RWPE2 (cell line): ENCODE measurements around the gene PAPLN.

Experiments
- ATAC-seq: fragments of 200-7000 bp; cut with Tn5 transposase; 3 replicates; pipeline ENCODE4 v1.9.1; 2021; ENCODE audit warnings: low read depth
- DNase-seq: peaks from one replicate; pipeline ENCODE4 v3.0.0-alpha.2; 2020; ENCODE audit warnings: low spot score
- H3K27ac ChIP-seq: fragments of 450-650 bp; 2 replicates; pipeline ENCODE4 v1.5.1; 2017; ENCODE audit warnings: mild to moderate bottlenecking; ENCODE audit not compliant: poor library complexity, severe bottlenecking
- H3K27me3 ChIP-seq: fragments of 250-450 bp; sonication (Bioruptor Pico); 2 replicates; pipeline ENCODE4 v1.5.1; 2021; ENCODE audit warnings: mild to moderate bottlenecking, moderate library complexity; ENCODE audit not compliant: insufficient read depth, poor library complexity, severe bottlenecking
- H3K36me3 ChIP-seq: fragments of 250-450 bp; sonication (Bioruptor Pico); 2 replicates; pipeline ENCODE4 v1.5.1; 2020; ENCODE audit warnings: low read depth, mild to moderate bottlenecking, moderate library complexity
- H3K4me1 ChIP-seq: fragments of 250-450 bp; sonication (Bioruptor Pico); 2 replicates; pipeline ENCODE4 v1.5.1; 2021; ENCODE audit warnings: mild to moderate bottlenecking, moderate library complexity; ENCODE audit not compliant: insufficient read depth, poor library complexity, severe bottlenecking
- H3K4me3 ChIP-seq: fragments of 250-450 bp; sonication (Bioruptor Pico); 2 replicates; pipeline ENCODE4 v1.5.1; 2021; ENCODE audit warnings: mild to moderate bottlenecking, moderate library complexity; ENCODE audit not compliant: severe bottlenecking
- H3K9me3 ChIP-seq: fragments of 250-450 bp; sonication (Bioruptor Pico); 2 replicates; pipeline ENCODE4 v1.5.1; 2021; ENCODE audit warnings: mild to moderate bottlenecking, moderate library complexity; ENCODE audit not compliant: severe bottlenecking
- TF ChIP-seq, protein P1 (sequence below): fragments of 450-650 bp; IDR thresholded peaks from one replicate; pipeline ENCODE4 v1.5.1; 2017; ENCODE audit warnings: mild to moderate bottlenecking, moderate library complexity; ENCODE audit not compliant: poor library complexity, severe bottlenecking

PAPLN gene

DNA sequence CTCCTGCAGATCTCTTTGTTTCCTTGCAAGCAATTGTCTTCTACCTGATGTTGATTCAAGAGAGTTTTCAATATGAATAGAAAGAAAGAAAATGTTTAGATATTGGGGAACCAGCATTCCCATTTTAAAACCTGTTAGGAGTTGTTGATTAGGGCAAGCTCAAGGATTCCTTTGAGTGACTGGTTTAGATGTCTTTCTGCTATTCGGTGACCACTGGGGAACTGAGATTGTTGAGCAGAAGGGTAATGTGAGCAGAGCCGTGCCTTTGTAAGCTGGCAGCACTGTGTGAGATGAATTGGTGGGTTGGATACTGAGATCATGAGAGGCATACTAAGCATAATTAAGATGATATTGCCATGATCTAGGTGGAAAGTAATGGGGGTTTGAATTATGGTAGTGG, 39.1 kb upstream of the PAPLN start:
- DNase-seq (no peak), ATAC-seq (no peak)
- TF ChIP-seq, protein P1, sequence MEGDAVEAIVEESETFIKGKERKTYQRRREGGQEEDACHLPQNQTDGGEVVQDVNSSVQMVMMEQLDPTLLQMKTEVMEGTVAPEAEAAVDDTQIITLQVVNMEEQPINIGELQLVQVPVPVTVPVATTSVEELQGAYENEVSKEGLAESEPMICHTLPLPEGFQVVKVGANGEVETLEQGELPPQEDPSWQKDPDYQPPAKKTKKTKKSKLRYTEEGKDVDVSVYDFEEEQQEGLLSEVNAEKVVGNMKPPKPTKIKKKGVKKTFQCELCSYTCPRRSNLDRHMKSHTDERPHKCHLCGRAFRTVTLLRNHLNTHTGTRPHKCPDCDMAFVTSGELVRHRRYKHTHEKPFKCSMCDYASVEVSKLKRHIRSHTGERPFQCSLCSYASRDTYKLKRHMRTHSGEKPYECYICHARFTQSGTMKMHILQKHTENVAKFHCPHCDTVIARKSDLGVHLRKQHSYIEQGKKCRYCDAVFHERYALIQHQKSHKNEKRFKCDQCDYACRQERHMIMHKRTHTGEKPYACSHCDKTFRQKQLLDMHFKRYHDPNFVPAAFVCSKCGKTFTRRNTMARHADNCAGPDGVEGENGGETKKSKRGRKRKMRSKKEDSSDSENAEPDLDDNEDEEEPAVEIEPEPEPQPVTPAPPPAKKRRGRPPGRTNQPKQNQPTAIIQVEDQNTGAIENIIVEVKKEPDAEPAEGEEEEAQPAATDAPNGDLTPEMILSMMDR, result no peak
- Histone ChIP-seq H3K9me3 (no peaks in the 10 kb centered on the region), H3K36me3 (peaks cover 81% of the 10 kb centered on the region), H3K27ac (no peak overlapping the region), H3K4me1 (no peaks in the 10 kb centered on the region), H3K27me3 (no peaks in the 10 kb centered on the region), H3K4me3 (no peak overlapping the region)

- H3K4me1 ChIP-seq, result no peaks in the 10 kb centered on the region
- no peak for DNase-seq
- TF ChIP-seq, protein P1, result no peak
- H3K27me3 ChIP-seq, result no peaks in the 10 kb centered on the region
- no peaks in the 10 kb centered on the region for H3K9me3 ChIP-seq
- ATAC-seq, result no peak
- peaks cover 89% of the 10 kb centered on the region for H3K36me3 ChIP-seq
- H3K4me3 ChIP-seq, result no peak overlapping the region
- H3K27ac ChIP-seq, result no peak overlapping the region
Observed at GRCh38 chr14:73203527-73203926, 33.8 kb upstream of the PAPLN start.

DNA sequence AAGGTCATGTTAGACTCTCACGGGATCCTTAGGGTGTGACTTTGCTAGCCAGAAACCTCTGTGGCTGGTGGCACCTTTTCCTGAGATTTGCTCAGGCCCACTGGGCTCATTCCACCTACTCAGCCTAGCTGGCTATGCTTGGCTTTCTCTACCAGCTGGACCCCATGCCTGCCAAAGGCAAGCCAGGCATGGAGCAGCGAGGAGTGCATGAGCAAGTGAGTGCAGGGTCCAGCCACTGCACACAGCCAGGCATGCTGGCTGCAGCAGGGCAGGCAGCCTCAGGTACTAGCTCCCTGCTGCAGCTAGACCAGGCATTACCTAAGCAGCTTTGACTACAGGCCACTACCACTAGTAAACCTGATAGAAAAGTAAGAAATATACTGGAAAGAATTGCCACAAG, 29.7 kb upstream of the PAPLN start:
- Histone ChIP-seq H3K4me3 (no peak overlapping the region), H3K27ac (no peak overlapping the region), H3K27me3 (no peaks in the 10 kb centered on the region), H3K9me3 (no peaks in the 10 kb centered on the region), H3K36me3 (peaks cover 86% of the 10 kb centered on the region), H3K4me1 (peaks cover 19% of the 10 kb centered on the region)
- ATAC-seq (no peak), DNase-seq (no peak)
- TF ChIP-seq, protein P1, result no peak

GRCh38 chr14:73208390-73208789, 28.9 kb upstream of the PAPLN start:
- H3K27ac ChIP-seq, result no peak overlapping the region
- DNase-seq (no peak), ATAC-seq (no peak)
- no peak overlapping the region for H3K4me3 ChIP-seq
- TF ChIP-seq, protein P1, result no peak
- H3K4me1 ChIP-seq, result peaks cover 19% of the 10 kb centered on the region
- no peaks in the 10 kb centered on the region for H3K27me3 ChIP-seq
- H3K9me3 ChIP-seq, result no peaks in the 10 kb centered on the region
- H3K36me3 ChIP-seq, result peaks cover 86% of the 10 kb centered on the region

DNA sequence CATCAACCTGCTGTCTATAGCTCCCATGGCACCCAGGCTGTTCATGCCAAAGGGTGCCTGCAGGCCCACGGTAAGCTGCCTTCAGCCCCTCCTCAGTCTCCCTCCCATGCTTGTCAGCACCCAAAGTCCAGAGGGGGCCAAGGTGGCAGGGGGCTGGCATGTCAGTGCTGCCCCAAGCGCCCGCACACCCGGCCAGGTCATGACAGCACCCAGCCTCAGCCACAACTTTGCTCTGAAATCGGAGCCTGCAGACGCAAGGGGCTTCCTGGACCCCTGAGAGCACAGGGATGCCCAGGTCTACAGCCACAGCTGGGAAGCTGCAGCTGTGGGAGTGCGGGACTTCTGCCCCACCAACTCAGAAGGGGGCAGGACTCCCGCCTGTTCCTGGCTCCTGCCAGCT, 28.5 kb upstream of the PAPLN start:
- H3K36me3 ChIP-seq, result peaks cover 86% of the 10 kb centered on the region
- no peak overlapping the region for H3K4me3 ChIP-seq
- TF ChIP-seq, protein P1, result no peak
- DNase-seq (no peak), ATAC-seq (no peak)
- no peaks in the 10 kb centered on the region for H3K9me3 ChIP-seq
- no peaks in the 10 kb centered on the region for H3K27me3 ChIP-seq
- peak overlapping the region; percentile 52 for H3K27ac ChIP-seq
- H3K4me1 ChIP-seq, result peaks cover 19% of the 10 kb centered on the region
